Bronchial epithelial cell (primary cell): ENCODE results near the gene SHROOM4. TPM values are rescaled to one million over a fixed set of nuclear protein-coding genes. Genes with fewer than 3 reads are reported as not detected.
A peak's percentile ranks its signal among the peaks of the same experiment; 100 is the strongest.

ENCODE experiments used
- DNase-seq: peaks from one replicate; pipeline ENCODE4 v3.0.0-alpha.2; 2010; ENCODE audit warnings: low read depth
- FAIRE-seq: peaks from 2 replicates; lab custom pipeline; 2011; peaks lifted over from hg19 to GRCh38; lab: Jason Lieb, UNC
- H3K27me3 ChIP-seq: 2 replicates; pipeline ENCODE4 v1.5.1; 2011; ENCODE audit warnings: low read length; ENCODE audit not compliant: control insufficient read depth, insufficient read depth
- H3K36me3 ChIP-seq: 2 replicates; pipeline ENCODE4 v1.5.1; 2011; ENCODE audit warnings: low read length; ENCODE audit not compliant: control insufficient read depth, insufficient read depth
- H3K4me3 ChIP-seq: 2 replicates; pipeline ENCODE4 v1.5.1; 2011; ENCODE audit warnings: mild to moderate bottlenecking, low read depth, low read length, control low read depth
- total RNA-seq: library from RNA; depleted of rRNA; stranded (reverse); fragments of >200 nt; gene quantifications from 2 replicates; pipeline ENCODE4 v1.2.1, GENCODE V29; 2014
- TF ChIP-seq, protein P1 (sequence below): IDR thresholded peaks from 2 replicates; pipeline ENCODE4 v1.5.1; 2011; ENCODE audit warnings: mild to moderate bottlenecking, moderate library complexity, low read length, control low read depth, inconsistent platforms; ENCODE audit not compliant: insufficient read depth, severe bottlenecking

Gene SHROOM4
- total RNA-seq, 1 donor from 2014 or later: 0.26 TPM

DNA sequence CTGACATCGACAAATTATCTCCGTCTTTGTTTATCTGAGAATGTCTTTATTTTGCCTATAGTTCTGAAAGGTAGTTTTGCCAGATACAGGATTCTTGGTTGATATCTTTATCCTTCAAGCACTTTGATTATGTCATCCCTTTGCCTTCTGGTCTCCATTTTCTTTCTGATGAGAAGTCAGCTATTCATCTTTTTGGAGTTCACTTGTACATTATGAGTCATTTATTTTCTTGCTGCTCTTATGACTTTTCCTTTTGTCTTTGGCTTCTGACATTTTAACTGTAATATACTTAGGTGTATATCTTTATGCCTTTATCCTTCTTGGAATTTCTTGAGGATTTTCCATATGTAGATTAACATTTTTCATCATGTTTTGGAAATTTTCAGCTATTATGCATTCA lies 51.4 kb downstream of the SHROOM4 start:
- no peak for FAIRE-seq
- DNase-seq: peak; percentile 53
- H3K36me3 ChIP-seq: no peaks in the 10 kb centered on the region
- H3K4me3 ChIP-seq: no peak overlapping the region
- H3K27me3 ChIP-seq: no peaks in the 10 kb centered on the region
- TF ChIP-seq, protein P1, sequence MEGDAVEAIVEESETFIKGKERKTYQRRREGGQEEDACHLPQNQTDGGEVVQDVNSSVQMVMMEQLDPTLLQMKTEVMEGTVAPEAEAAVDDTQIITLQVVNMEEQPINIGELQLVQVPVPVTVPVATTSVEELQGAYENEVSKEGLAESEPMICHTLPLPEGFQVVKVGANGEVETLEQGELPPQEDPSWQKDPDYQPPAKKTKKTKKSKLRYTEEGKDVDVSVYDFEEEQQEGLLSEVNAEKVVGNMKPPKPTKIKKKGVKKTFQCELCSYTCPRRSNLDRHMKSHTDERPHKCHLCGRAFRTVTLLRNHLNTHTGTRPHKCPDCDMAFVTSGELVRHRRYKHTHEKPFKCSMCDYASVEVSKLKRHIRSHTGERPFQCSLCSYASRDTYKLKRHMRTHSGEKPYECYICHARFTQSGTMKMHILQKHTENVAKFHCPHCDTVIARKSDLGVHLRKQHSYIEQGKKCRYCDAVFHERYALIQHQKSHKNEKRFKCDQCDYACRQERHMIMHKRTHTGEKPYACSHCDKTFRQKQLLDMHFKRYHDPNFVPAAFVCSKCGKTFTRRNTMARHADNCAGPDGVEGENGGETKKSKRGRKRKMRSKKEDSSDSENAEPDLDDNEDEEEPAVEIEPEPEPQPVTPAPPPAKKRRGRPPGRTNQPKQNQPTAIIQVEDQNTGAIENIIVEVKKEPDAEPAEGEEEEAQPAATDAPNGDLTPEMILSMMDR: no peak

DNA sequence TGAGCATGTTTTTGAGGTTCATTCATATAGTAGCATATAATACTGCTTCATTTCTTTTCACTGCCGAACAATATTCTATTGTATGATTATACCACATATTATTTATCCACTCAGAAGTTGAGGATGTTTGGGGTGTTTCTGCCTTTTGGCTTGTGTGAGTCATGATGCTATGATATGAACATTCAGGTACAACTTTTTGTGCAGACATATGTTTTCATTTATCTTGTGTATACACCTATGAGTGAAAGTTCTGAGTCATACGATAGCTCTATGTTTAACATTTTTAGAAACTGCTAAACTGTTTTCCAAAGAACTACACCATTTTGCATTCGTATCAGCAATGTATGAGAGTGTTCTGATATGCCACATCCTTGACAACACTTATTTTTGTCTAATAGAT lies 57.7 kb downstream of the SHROOM4 start:
- Histone ChIP-seq H3K36me3 (no peaks in the 10 kb centered on the region), H3K4me3 (no peak overlapping the region), H3K27me3 (no peaks in the 10 kb centered on the region)
- TF ChIP-seq, protein P1: no peak
- FAIRE-seq: no peak
- peak; percentile 53 for DNase-seq

DNA sequence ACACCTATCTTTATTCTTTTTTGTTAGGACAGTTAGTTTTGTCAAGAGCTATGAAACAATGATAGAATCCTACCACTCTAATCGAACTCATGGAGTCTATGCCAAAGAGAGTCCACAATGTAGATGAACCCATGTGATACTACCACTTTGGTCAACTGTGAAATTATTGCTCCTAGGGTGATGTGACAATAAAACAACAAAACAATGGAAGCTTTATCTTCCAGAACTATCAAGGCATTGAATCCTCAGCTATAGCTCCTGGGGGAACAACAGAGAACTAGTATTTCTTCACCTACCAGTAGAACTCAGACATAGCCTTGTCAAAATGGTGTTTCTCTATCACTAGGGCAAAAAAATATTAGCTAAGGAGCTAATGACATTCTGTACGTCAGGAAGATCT lies 62.9 kb downstream of the SHROOM4 start:
- TF ChIP-seq, protein P1: no peak
- no peak overlapping the region for H3K4me3 ChIP-seq
- FAIRE-seq (no peak), DNase-seq (no peak)
- no peaks in the 10 kb centered on the region for H3K36me3 ChIP-seq
- H3K27me3 ChIP-seq: no peaks in the 10 kb centered on the region

DNA sequence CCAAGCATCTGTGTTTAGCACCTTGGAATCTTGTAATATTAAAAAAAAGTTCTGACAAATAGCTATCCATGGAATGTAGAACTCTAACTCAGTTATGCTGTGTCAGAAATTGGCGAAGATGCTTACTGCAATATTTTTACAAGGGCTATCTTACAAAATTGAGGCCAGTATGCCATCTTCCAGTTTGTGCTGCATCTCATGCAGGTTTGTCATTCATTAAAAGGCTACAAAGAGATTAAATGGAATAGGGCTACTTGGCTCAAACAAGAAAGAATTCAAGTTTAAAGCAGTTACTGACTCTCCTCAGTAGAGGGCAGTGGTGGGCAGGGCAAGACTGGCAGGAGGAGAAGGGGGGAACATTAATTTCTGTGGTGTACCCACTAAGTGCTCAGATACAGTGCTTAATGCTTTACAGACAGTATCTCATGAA lies 66.5 kb downstream of the SHROOM4 start:
- DNase-seq (no peak), FAIRE-seq (no peak)
- H3K36me3 ChIP-seq: no peaks in the 10 kb centered on the region
- TF ChIP-seq, protein P1: peak; percentile 58
- no peak overlapping the region for H3K4me3 ChIP-seq
- H3K27me3 ChIP-seq: no peaks in the 10 kb centered on the region

DNA sequence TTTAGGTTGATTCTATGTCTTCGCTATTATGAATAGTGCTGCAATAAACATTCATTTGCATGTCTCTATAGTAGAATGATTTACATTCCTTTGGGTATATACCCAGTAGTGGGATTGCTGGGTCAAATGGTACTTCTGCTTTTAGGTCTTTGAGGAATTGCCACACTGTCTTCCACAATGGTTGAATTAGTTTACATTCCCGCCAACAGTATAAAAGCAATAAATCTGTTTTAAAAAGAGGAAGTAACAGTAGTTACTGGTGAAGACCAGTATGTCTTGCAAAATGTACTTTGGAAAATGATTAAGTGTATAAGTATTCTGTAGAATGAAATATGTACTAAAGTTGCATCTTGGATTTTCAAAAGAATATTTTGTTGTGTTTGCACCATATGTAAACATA lies 77.3 kb downstream of the SHROOM4 start:
- H3K4me3 ChIP-seq: no peak overlapping the region
- no peak for DNase-seq
- no peak for FAIRE-seq
- H3K27me3 ChIP-seq: no peaks in the 10 kb centered on the region
- no peaks in the 10 kb centered on the region for H3K36me3 ChIP-seq
- TF ChIP-seq, protein P1: no peak

DNA sequence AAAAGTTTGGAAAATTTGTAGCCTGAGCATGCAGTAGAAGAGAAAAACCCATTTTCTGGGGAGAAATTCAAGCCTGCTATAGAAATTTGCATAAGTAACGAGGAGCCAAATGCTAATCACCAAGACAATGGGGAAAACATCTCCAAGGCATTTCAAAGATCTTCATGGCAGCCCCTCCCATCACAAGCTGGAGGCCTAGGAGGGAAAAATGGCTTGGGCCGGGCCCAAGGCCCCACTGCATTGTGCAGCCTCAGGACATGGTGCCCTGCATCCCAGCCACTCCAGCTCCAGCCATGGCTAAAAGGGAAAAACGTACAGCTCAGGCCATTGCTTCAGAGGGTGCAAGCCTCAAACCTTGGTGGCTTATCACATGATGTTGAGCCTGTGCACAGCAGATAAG lies 87.7 kb downstream of the SHROOM4 start:
- no peak for DNase-seq
- FAIRE-seq: no peak
- TF ChIP-seq, protein P1: no peak
- no peaks in the 10 kb centered on the region for H3K36me3 ChIP-seq
- no peaks in the 10 kb centered on the region for H3K27me3 ChIP-seq
- no peak overlapping the region for H3K4me3 ChIP-seq
